ENCODE results near the gene FKBP14. TPM values are rescaled to one million over a fixed set of nuclear protein-coding genes. Genes with fewer than 3 reads are reported as not detected.
"Not testable (repeated sequence)": the region's sequence is repeated elsewhere in the genome, so short reads cannot be mapped to it uniquely, and the experiment has no call there.

Gene FKBP14
- total RNA-seq, 1 donor from 2014 or later = 100 TPM

- no peaks in the 10 kb centered on the region for H3K9me3 Mint-ChIP-seq (ENCODE audit: unreplicated experiment)
- Histone ChIP-seq H4K20me1 (ENCODE audit: insufficient read depth, low read length) (peaks cover 44% of the 10 kb centered on the region), H3K79me2 (ENCODE audit: insufficient read depth, low read length) (peaks cover 41% of the 10 kb centered on the region), H3K9ac (ENCODE audit: low read length) (no peak overlapping the region), H2AFZ (ENCODE audit: low read depth, low read length) (no peak overlapping the region), H3K27me3 (ENCODE audit: insufficient read depth, low read length) (no peaks in the 10 kb centered on the region), H3K4me2 (ENCODE audit: low read length) (no peak overlapping the region), H3K4me3 (ENCODE audit: insufficient read depth, low read depth, low read length) (no peak overlapping the region), H3K36me3 (ENCODE audit: insufficient read depth, low read length) (peaks cover 25% of the 10 kb centered on the region), H3K9me3 (ENCODE audit: insufficient read depth, low read depth, low read length) (no peaks in the 10 kb centered on the region), H3K27ac (ENCODE audit: low read depth, low read length) (no peak overlapping the region), H3K4me1 (ENCODE audit: insufficient read depth, low read length) (peaks cover 19% of the 10 kb centered on the region)
- DNase-seq (ENCODE audit: low read depth) (no peak), FAIRE-seq (no peak)
- no peak overlapping the region for H3K4me3 Mint-ChIP-seq (ENCODE audit: unreplicated experiment)
- H3K36me3 Mint-ChIP-seq (ENCODE audit: low read depth, unreplicated experiment) = peaks cover 22% of the 10 kb centered on the region
- no peaks in the 10 kb centered on the region for H3K27me3 Mint-ChIP-seq (ENCODE audit: low read depth, unreplicated experiment)
- no peak for TF ChIP-seq CTCF (IDR thresholded peaks at IDR 0.05; ENCODE audit: insufficient read depth, low read depth, low read length)
- no peak for TF ChIP-seq EZH2 (IDR thresholded peaks at IDR 0.05; ENCODE audit: insufficient read depth, low read length)
- H3K27ac Mint-ChIP-seq (ENCODE audit: unreplicated experiment) = no peak overlapping the region
- H3K4me1 Mint-ChIP-seq (ENCODE audit: low read depth, unreplicated experiment) = peaks cover 22% of the 10 kb centered on the region
These were observed 61.5 kb downstream of the FKBP14 start for GRCh38 chr7:29965030-29965429.

GRCh38 chr7:29962035-29962434 lies 64.5 kb downstream of the FKBP14 start:
- Histone ChIP-seq H3K36me3 (ENCODE audit: insufficient read depth, low read length) (peaks cover 29% of the 10 kb centered on the region), H3K27me3 (ENCODE audit: insufficient read depth, low read length) (no peaks in the 10 kb centered on the region), H3K27ac (ENCODE audit: low read depth, low read length) (no peak overlapping the region), H3K4me3 (ENCODE audit: insufficient read depth, low read depth, low read length) (no peak overlapping the region), H4K20me1 (ENCODE audit: insufficient read depth, low read length) (peaks cover 38% of the 10 kb centered on the region), H2AFZ (ENCODE audit: low read depth, low read length) (no peak overlapping the region), H3K4me1 (ENCODE audit: insufficient read depth, low read length) (no peaks in the 10 kb centered on the region), H3K79me2 (ENCODE audit: insufficient read depth, low read length) (peaks cover 40% of the 10 kb centered on the region), H3K4me2 (ENCODE audit: low read length) (no peak overlapping the region), H3K9ac (ENCODE audit: low read length) (no peak overlapping the region), H3K9me3 (ENCODE audit: insufficient read depth, low read depth, low read length) (no peaks in the 10 kb centered on the region)
- FAIRE-seq (no peak), DNase-seq (ENCODE audit: low read depth) (no peak)
- Mint-ChIP-seq H3K27ac (ENCODE audit: unreplicated experiment) (no peak overlapping the region), H3K4me1 (ENCODE audit: low read depth, unreplicated experiment) (peaks cover 9% of the 10 kb centered on the region), H3K4me3 (ENCODE audit: unreplicated experiment) (no peak overlapping the region), H3K36me3 (ENCODE audit: low read depth, unreplicated experiment) (peaks cover 36% of the 10 kb centered on the region), H3K27me3 (ENCODE audit: low read depth, unreplicated experiment) (no peaks in the 10 kb centered on the region), H3K9me3 (ENCODE audit: unreplicated experiment) (no peaks in the 10 kb centered on the region)
- TF ChIP-seq CTCF (IDR thresholded peaks at IDR 0.05; ENCODE audit: insufficient read depth, low read depth, low read length) = no peak
- no peak for TF ChIP-seq EZH2 (IDR thresholded peaks at IDR 0.05; ENCODE audit: insufficient read depth, low read length)

GRCh38 chr7:29961611-29962010 lies 64.9 kb downstream of the FKBP14 start:
- not testable (repeated sequence) for H3K27ac ChIP-seq (ENCODE audit: low read depth, low read length); H2AFZ ChIP-seq (ENCODE audit: low read depth, low read length); H3K9me3 Mint-ChIP-seq (ENCODE audit: unreplicated experiment); H3K9me3 ChIP-seq (ENCODE audit: insufficient read depth, low read depth, low read length); H3K4me3 ChIP-seq (ENCODE audit: insufficient read depth, low read depth, low read length); H3K27me3 Mint-ChIP-seq (ENCODE audit: low read depth, unreplicated experiment); H3K9ac ChIP-seq (ENCODE audit: low read length); DNase-seq (ENCODE audit: low read depth); H3K4me3 Mint-ChIP-seq (ENCODE audit: unreplicated experiment); H3K4me2 ChIP-seq (ENCODE audit: low read length); FAIRE-seq; H3K27me3 ChIP-seq (ENCODE audit: insufficient read depth, low read length); H3K4me1 ChIP-seq (ENCODE audit: insufficient read depth, low read length); H3K27ac Mint-ChIP-seq (ENCODE audit: unreplicated experiment)
- Histone ChIP-seq H3K79me2 (ENCODE audit: insufficient read depth, low read length) (peaks cover 36% of the 10 kb centered on the region), H3K36me3 (ENCODE audit: insufficient read depth, low read length) (peaks cover 27% of the 10 kb centered on the region), H4K20me1 (ENCODE audit: insufficient read depth, low read length) (peaks cover 39% of the 10 kb centered on the region)
- Mint-ChIP-seq H3K36me3 (ENCODE audit: low read depth, unreplicated experiment) (peaks cover 36% of the 10 kb centered on the region), H3K4me1 (ENCODE audit: low read depth, unreplicated experiment) (peaks cover 12% of the 10 kb centered on the region)

Other genes starting within 250 kb of the FKBP14 start
- 0.87 and 1.0 TPM in 2 replicates for gene WIPF3, start 220.2 kb downstream of the FKBP14 start, total RNA-seq
- gene SCRN1, start 36.9 kb downstream of the FKBP14 start, total RNA-seq = 98.3 and 116 TPM in 2 replicates
- 26.3 and 34.7 TPM in 2 replicates for gene PLEKHA8, start 1.7 kb upstream of the FKBP14 start, total RNA-seq
- gene MTURN, start 108.3 kb upstream of the FKBP14 start, total RNA-seq = 8.4 and 9.3 TPM in 2 replicates

Data from astrocyte (in vitro differentiated cells and primary cell).